ENCODE data around the gene RPL18. TPM values are rescaled to one million over a fixed set of nuclear protein-coding genes. Genes with fewer than 3 reads are reported as not detected.

RPL18 gene
- total and polyA plus RNA-seq, 2 experiments from 2014 or later = 1,898 to 2,011 TPM

GRCh38 chr19:48606463-48607358 is 12.3 kb downstream of the RPL18 start, which contains the start of gene SPACA4 (continued):
- no peak for TF ChIP-seq REST (IDR thresholded peaks at IDR 0.05; ENCODE audit: unreplicated experiment)
- TF ChIP-seq ZNF331 (CRISPR knock-in tag; IDR thresholded peaks at IDR 0.05; ENCODE audit: low read depth) = no peak
- TF ChIP-seq ETS1 (IDR thresholded peaks at IDR 0.05) = no peak
- no peak for TF ChIP-seq EZH2phosphoT487 (IDR thresholded peaks at IDR 0.05; ENCODE audit: unreplicated experiment)
- no peak for TF ChIP-seq NANOG (IDR thresholded peaks at IDR 0.05; ENCODE audit: borderline replicate concordance)
- no peak for TF ChIP-seq EZH2 (IDR thresholded peaks at IDR 0.05; ENCODE audit: low read depth, unreplicated experiment)

GRCh38 chr19:48603850-48604249 is 15.1 kb downstream of the RPL18 start:
- no peaks in the 10 kb centered on the region for H3K4me1 ChIP-seq (ENCODE audit: insufficient read depth)
- H3K4me2 ChIP-seq = no peak overlapping the region
- H3K36me3 ChIP-seq (ENCODE audit: insufficient read depth) = no peaks in the 10 kb centered on the region
- no peaks in the 10 kb centered on the region for H3F3A ChIP-seq (replicated peaks; ENCODE audit: low read depth)
- H4K20me1 ChIP-seq (replicated peaks; ENCODE audit: insufficient read depth) = no peaks in the 10 kb centered on the region
- Mint-ChIP-seq H3K36me3 (ENCODE audit: low read depth) (no peaks in the 10 kb centered on the region; the same call in 2 of the 3 replicates), H3K27ac (no peak overlapping the region), H3K4me3 (no peak overlapping the region), H3K9me3 (no peaks in the 10 kb centered on the region), H3K27me3 (ENCODE audit: insufficient read depth, low read depth, poor library complexity) (peaks cover 11% of the 10 kb centered on the region), H3K4me1 (peaks cover 7% of the 10 kb centered on the region; the same call in 2 of the 3 replicates)
- H2AFZ ChIP-seq = no peak overlapping the region
- no peaks in the 10 kb centered on the region for H3K27me3 ChIP-seq (ENCODE audit: insufficient read depth)
- H3K27ac ChIP-seq (ENCODE audit: low read depth) = no peak overlapping the region
- no peak overlapping the region for H3K4me3 ChIP-seq
- DNase-seq (ENCODE audit: low spot score) (no peak), ATAC-seq (no peak)
- no peaks in the 10 kb centered on the region for H3K9me2 ChIP-seq (ENCODE audit: insufficient read depth)
- no peaks in the 10 kb centered on the region for H3K79me2 ChIP-seq (replicated peaks; ENCODE audit: insufficient read depth)
- TF ChIP-seq ZNF462 (CRISPR knock-in tag; IDR thresholded peaks at IDR 0.05) (no peak), REST (IDR thresholded peaks at IDR 0.05; ENCODE audit: unreplicated experiment) (no peak), ZNF114 (CRISPR knock-in tag; IDR thresholded peaks at IDR 0.05) (no peak), JUNB (IDR thresholded peaks at IDR 0.05; ENCODE audit: unreplicated experiment) (no peak), EZH2 (IDR thresholded peaks at IDR 0.05; ENCODE audit: low read depth, unreplicated experiment) (no peak)
